Measurements from ENCODE around the gene EPHB2.

The EPHB2 gene

GRCh38 chr1:22855668-22856606 lies 145.3 kb downstream of the EPHB2 start:
- no peak for DNase-seq (ENCODE audit: low read depth in 1 of 2, low spot score in 1 of 2)
- in situ Hi-C loops (cut with HindIII; ENCODE audit: low pct_unique_long_range_greater_than_20kb, low sequenced_read_pairs) = no loop called here
- TF ChIP-seq JUND (IDR thresholded peaks at IDR 0.05; ENCODE audit: low read depth) = no peak

DNA sequence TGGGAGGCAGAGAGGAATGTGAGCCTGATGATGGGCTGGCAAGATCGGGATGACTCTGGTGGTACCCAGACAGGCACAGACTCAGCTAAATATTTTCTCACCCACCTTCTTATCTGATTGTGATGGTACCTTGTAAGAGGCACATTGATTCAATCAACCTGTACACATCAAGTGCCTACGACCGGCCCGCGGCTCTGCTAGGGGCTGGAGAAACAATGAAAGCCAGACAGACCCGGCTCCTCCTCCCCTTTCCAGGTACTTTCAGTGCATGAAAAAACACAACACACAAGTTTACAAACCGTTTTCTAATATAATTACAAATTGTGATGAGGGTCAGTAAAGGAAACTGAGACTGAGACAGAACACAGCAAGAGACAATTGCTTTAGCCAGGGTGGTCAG lies 147.0 kb downstream of the EPHB2 start:
- TF ChIP-seq JUND (IDR thresholded peaks at IDR 0.05; ENCODE audit: low read depth) = no peak
- in situ Hi-C loops (cut with HindIII; ENCODE audit: low pct_unique_long_range_greater_than_20kb, low sequenced_read_pairs) = no loop called here
- DNase-seq (ENCODE audit: low read depth in 1 of 2, low spot score in 1 of 2) = no peak

- DNase-seq (ENCODE audit: low read depth in 1 of 2, low spot score in 1 of 2) = no peak
- in situ Hi-C loops (cut with HindIII; ENCODE audit: low pct_unique_long_range_greater_than_20kb, low sequenced_read_pairs) = no loop called here
- no peak for TF ChIP-seq JUND (IDR thresholded peaks at IDR 0.05; ENCODE audit: low read depth)
These were observed 149.8 kb downstream of the EPHB2 start for GRCh38 chr1:22860414-22860800.

DNA sequence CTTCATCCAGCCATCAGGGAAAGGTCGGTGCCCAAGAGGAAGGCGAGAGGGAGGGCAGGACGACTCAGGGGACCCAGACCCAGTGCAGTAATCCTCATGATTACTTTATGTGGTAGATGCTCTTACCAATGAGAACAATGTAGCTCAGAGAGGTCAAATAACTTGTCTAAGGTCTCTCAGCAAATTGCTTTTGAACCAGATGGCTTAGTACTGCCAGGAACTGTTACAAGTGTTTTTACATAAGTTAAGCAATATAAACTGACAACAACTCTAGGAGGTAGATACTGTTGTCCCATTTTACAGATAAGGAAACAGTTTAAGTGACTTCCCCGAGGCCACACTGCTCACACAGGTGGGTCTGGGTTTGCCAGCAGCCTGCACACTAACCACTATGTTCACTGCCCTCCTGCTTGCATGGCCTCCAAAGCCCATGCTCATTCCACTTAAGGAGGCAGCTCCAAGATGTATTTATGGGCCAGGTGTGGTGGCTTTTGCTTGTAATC lies 150.3 kb downstream of the EPHB2 start:
- no peak for DNase-seq (ENCODE audit: low read depth in 1 of 2, low spot score in 1 of 2)
- in situ Hi-C loops (cut with HindIII; ENCODE audit: low pct_unique_long_range_greater_than_20kb, low sequenced_read_pairs) = no loop called here
- no peak for TF ChIP-seq JUND (IDR thresholded peaks at IDR 0.05; ENCODE audit: low read depth)

DNA sequence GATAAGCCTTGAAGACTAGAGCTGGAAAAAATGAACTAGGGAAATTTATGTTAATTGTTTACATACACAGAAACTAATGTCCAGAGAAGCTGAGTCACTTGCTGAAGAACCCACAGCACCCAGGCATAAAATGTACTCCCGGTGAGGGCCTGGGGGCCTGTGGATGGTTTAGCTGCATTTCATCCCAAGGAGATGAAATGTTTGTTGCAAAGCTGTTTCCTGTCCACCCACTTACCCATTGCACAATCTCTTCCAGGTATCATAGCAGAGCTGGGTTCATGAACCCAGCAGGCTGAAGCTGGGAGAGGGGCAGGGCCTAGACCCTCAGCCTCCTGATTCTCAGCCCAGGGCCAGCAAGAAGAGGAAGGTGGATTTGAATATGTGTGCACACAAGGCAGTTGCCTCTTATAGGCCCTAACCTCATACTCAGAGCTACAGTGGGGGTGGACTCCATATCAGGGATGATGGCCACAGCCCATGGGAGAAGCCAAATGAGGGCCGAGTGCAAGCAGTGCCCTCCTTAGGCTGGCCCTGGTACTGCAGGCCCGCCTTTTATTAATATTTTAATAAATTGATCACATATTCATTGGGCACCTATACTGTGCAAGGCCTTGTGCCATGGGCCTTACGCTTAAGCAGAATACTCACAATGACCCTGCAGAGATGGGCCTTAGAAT lies 151.3 kb downstream of the EPHB2 start:
- in situ Hi-C loops (cut with HindIII; ENCODE audit: low pct_unique_long_range_greater_than_20kb, low sequenced_read_pairs) = no loop called here
- peak in 1 of 2 experiments; percentile 11 for DNase-seq (ENCODE audit: low read depth in 1 of 2, low spot score in 1 of 2)
- no peak for TF ChIP-seq JUND (IDR thresholded peaks at IDR 0.05; ENCODE audit: low read depth)

GRCh38 chr1:22862752-22863151 lies 152.1 kb downstream of the EPHB2 start:
- DNase-seq (ENCODE audit: low read depth in 1 of 2, low spot score in 1 of 2) = no peak
- in situ Hi-C loops (cut with HindIII; ENCODE audit: low pct_unique_long_range_greater_than_20kb, low sequenced_read_pairs) = no loop called here
- no peak for TF ChIP-seq JUND (IDR thresholded peaks at IDR 0.05; ENCODE audit: low read depth)

DNA sequence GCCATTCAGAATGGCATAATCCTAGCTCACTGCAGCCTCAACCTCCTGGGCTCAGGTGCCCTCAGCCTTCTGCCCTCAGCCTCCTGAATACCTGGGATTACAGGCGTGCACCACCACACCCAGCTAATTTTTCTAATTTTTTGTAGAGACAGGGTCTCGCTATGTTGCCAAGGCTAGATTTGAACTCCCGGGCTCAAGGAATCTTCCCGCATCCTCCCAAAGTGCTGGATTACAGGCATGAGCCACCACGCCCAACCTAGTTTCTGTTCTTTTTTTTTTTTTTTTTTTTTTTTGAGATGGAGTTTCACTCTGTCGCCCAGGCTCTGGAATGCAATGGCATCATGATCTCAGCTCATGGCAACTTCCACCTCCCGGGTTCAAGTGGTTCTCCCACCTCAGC lies 153.1 kb downstream of the EPHB2 start:
- DNase-seq (ENCODE audit: low read depth in 1 of 2, low spot score in 1 of 2) = no peak
- TF ChIP-seq JUND (IDR thresholded peaks at IDR 0.05; ENCODE audit: low read depth) = no peak
- in situ Hi-C loops (cut with HindIII; ENCODE audit: low pct_unique_long_range_greater_than_20kb, low sequenced_read_pairs) = no loop called here

DNA sequence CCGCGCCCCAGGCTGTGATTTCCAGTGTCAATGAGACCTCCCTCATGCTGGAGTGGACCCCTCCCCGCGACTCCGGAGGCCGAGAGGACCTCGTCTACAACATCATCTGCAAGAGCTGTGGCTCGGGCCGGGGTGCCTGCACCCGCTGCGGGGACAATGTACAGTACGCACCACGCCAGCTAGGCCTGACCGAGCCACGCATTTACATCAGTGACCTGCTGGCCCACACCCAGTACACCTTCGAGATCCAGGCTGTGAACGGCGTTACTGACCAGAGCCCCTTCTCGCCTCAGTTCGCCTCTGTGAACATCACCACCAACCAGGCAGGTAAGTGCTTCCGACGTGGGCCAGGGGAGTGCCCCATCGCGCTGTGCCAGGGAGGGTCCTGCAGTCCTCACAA lies 154.2 kb downstream of the EPHB2 start:
- DNase-seq (ENCODE audit: low read depth in 1 of 2, low spot score in 1 of 2) = no peak
- no peak for TF ChIP-seq JUND (IDR thresholded peaks at IDR 0.05; ENCODE audit: low read depth)
- in situ Hi-C loops (cut with HindIII; ENCODE audit: low pct_unique_long_range_greater_than_20kb, low sequenced_read_pairs) = no loop called here

DNA sequence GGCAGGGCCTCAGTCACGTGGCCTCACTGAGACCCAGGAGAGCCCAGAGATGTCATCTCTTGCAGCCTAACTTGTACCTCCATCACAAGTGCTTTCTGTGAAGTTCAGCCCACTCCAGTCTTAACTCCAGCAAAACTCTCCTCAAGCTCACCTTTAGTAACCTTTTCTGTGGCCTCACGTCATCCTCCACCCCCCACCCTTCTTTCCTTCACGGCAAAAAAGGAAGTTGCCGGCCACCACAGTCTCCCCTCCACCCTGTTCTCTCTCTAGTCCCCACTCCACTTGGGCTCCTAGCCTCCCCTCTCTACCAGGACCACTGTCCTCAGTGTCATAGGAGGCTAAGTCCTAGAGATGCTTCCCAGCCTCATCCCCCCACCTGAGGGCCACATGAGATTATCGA lies 155.1 kb downstream of the EPHB2 start:
- no peak for DNase-seq (ENCODE audit: low read depth in 1 of 2, low spot score in 1 of 2)
- no peak for TF ChIP-seq JUND (IDR thresholded peaks at IDR 0.05; ENCODE audit: low read depth)
- in situ Hi-C loops (cut with HindIII; ENCODE audit: low pct_unique_long_range_greater_than_20kb, low sequenced_read_pairs) = no loop called here

GRCh38 chr1:22866868-22867267 lies 156.2 kb downstream of the EPHB2 start:
- in situ Hi-C loops (cut with HindIII; ENCODE audit: low pct_unique_long_range_greater_than_20kb, low sequenced_read_pairs) = no loop called here
- TF ChIP-seq JUND (IDR thresholded peaks at IDR 0.05; ENCODE audit: low read depth) = no peak
- DNase-seq (ENCODE audit: low read depth in 1 of 2, low spot score in 1 of 2) = no peak

DNA sequence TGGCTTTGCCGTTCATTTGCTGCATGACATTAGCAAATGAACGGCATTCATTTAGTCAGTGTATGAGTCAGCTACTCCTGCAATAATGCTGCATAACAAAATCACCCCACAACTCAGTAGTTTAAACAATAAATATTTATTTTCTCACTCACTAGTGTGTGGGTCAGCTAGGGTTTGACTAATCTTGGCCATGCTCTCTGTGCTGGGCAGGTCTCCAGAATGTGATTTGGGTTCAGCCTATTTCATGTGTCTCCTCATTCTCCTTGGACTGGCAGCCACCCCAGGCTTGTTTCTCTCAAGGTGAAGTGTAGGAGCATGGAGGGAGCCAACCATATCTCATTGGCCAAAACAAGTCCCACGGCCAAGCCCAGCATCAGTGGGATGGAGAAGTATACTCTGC lies 157.7 kb downstream of the EPHB2 start:
- DNase-seq (ENCODE audit: low read depth in 1 of 2, low spot score in 1 of 2) = no peak
- in situ Hi-C loops (cut with HindIII; ENCODE audit: low pct_unique_long_range_greater_than_20kb, low sequenced_read_pairs) = no loop called here
- no peak for TF ChIP-seq JUND (IDR thresholded peaks at IDR 0.05; ENCODE audit: low read depth)

DNA sequence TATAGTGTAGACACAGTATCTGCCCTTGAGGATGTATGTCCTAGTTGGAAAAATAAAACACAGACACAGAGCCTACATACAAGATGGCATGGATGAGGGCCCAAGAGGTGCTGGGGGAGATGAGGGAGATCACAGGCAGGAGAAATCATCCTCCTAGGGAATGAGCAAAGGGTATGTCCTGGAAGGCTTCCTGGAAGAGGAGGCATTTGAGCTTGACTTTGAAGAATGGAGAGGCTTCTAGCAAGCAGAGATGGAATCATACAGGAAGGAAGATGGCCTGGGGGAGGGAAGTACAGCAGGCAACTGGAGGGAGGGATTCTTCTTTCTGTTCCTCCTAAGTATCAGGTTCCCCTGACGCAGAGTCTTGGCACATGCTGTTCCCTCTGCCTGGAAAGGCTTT lies 158.7 kb downstream of the EPHB2 start:
- in situ Hi-C loops (cut with HindIII; ENCODE audit: low pct_unique_long_range_greater_than_20kb, low sequenced_read_pairs) = no loop called here
- no peak for TF ChIP-seq JUND (IDR thresholded peaks at IDR 0.05; ENCODE audit: low read depth)
- no peak for DNase-seq (ENCODE audit: low read depth in 1 of 2, low spot score in 1 of 2)

GRCh38 chr1:22870201-22870871 lies 159.7 kb downstream of the EPHB2 start:
- in situ Hi-C loops (cut with HindIII; ENCODE audit: low pct_unique_long_range_greater_than_20kb, low sequenced_read_pairs) = no loop called here
- TF ChIP-seq JUND (IDR thresholded peaks at IDR 0.05; ENCODE audit: low read depth) = no peak
- DNase-seq (ENCODE audit: low read depth in 1 of 2, low spot score in 1 of 2) = no peak
